ENCODE data around the gene CATSPER3.

CATSPER3 gene

GRCh38 chr5:134967607-134968006 is at the start of gene CATSPER3:
TSS of gene CATSPER3 (plus strand) at chr5:134967907. CDS start at chr5:134967992, 85 bp downstream.
- DNase-seq = no peak

DNA sequence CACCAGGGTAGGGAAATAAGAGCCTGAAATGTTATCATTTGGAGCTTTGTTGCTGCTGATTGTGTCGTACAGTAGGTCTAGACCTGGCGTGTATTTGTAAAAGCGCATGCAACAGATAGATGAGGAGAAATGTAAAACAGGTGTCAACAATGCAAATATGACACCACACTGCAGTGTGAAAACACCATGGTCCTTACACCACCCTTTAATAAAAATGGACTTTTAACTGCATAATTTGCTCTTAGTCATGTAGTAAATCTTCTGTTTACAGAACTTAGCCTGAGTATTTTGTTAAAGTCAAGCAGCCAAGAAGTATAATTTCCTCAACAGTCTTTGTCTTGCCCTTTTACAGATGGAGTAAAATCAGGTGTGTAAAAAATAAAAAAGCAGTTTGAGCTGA is 48.8 kb upstream of the CATSPER3 start:
- DNase-seq = no peak

- no peak for DNase-seq
Measured at GRCh38 chr5:134920848-134921575, 46.7 kb upstream of the CATSPER3 start.

DNA sequence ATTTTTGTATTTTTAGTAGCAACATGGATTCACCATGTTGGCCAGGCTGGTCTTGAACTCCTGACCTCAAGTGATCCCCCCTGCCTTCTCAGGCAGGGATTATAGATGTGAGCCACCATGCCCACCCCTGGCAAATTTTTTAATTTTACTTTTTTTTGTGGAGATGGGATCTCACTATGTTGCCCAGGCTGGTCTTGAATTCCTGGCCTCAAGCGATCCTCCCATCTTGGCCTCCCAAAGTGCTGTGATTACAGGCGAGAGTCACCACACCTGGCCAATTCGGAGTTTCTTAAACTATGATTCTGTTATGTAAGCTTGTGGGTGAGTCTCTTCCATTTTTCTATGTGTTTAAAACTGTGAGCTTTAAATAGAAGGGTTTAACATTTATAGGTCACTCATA is 35.2 kb upstream of the CATSPER3 start:
- no peak for DNase-seq

- no peak for DNase-seq
Measured at GRCh38 chr5:134934202-134934601, 33.5 kb upstream of the CATSPER3 start.

- DNase-seq = no peak
Measured at GRCh38 chr5:134935711-134936602, 31.8 kb upstream of the CATSPER3 start.

DNA sequence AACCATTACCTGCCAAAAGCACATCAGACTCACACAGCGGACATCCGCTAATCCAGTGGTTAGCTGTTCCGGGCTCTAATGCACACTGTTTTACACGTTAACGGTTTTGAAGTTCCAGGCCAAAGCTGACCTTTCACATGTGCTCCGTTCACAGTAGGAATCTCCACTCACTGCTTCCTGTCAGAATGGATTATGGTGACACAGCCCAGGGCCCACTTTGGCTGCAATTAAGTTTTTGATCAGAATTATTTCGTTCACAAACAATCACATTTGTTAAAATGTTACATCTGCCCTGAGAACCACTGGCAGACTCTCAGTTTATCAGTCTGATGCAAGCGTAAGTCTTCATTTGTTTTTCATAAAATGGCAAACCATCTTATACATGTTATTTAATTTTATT is 30.2 kb upstream of the CATSPER3 start:
- no peak for DNase-seq

DNA sequence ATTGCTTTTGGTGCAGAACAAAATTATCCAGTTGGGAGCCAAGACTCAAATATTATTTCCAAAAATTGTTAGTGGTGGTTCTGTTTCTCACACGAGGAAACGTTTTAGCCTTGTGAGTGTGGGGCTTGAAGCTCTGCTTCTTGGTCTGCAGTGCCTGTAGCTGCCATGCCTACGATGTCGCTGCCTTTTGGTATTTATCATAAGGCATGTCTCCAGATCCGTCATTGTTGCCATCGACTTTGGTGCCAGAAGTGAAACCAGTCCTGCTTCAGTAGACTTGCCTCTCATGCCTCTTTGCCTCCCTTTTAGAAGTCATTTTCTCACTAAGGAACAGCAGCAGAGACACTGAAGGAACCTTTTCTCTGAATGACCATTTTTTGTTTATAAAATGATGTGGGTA is 29.7 kb upstream of the CATSPER3 start:
- no peak for DNase-seq

GRCh38 chr5:134939500-134939899 is 28.2 kb upstream of the CATSPER3 start:
- DNase-seq = no peak

DNA sequence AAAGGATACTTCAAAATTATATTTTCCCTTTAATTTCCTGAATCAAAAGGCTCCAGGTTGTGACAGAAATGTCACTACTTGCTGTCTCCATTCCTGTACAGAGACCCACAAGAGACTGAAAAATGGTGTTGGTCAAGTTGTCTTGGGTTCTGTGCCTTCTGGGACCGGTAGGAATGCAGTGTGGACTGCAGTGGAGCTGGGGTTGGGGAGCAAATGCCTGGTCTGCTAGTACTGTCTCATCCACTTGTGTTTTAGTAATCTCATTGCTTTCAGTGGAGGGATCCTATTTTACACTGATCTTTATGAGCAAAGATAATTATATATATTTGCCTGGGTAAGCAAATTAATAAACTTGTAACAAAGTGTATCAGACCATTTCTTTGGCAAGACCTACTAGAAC is 24.2 kb upstream of the CATSPER3 start:
- no peak for DNase-seq

GRCh38 chr5:134944630-134945029 is 23.1 kb upstream of the CATSPER3 start:
- no peak for DNase-seq

DNA sequence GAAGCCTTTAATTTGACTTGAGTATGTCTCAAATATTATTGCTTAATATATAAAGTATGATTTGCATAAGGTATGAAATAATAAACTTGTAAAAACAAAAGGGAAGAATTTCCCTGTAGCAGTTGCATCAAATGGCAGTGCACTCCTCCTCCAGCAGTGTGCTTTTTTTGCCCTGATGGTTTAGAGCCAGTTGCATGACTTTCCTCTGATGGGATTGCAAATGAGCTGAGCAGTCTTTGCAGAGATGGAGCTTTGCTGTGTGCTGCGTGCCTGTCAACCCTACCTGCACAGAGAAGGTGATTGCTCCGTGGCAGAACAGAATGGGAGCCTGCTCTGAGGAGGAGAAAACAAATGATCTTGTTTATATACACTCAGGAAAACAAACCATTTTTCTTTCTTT is 22.7 kb upstream of the CATSPER3 start:
- DNase-seq = no peak

DNA sequence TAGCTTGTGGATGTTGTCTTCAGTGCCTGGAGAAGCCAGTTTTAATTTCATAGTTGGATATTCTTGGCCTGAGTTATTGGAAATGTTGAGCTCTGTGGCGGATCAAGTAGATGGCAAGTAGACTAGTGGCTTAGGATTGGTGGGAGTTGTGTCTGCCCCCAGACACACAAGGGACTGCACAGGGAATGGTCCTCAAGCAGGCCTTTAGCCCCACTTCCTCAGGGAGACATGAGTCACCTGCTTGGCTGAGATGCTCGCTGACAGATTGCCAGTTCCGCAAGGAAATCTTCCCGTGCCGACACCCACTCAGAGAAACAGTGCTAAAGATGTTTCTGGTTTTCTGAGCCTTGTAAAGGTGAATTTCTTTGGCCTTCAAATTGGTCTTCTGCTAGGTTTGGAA is 18.8 kb upstream of the CATSPER3 start:
- DNase-seq = no peak

GRCh38 chr5:134949316-134949715 is 18.4 kb upstream of the CATSPER3 start:
- DNase-seq = no peak

DNA sequence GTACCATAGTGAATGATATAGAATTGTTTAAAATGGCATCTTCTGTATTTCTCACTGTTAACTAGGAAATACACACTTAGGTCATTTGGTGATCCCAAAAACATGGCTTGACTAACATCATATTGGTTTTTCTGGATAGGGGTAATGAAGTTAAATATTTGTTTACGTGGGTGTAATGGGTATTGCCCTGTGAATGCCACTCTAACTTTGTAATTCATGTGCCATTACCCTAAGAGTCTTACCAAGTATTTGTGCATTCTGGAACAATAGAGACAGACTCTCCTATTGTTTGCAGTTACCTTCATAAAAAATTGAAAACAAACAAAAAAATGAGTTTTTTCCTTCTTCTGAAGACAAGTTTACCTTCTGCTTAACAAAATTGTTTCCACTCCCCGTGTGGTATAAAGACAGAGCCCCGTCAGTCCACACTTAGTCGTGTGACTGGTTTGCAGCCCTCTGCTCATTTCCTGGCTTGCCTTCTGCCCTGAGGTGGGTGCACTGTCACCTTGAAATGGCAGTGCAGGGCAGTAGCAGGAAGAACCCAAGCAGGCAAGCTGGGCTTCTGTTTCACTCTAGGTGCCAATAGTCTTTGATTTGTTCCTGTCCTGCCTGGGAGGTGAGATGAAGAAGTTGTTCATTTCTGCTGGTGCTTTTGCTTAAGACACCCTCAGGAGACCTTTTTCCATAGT is 9.6 kb upstream of the CATSPER3 start:
- no peak for DNase-seq

- DNase-seq = no peak
Measured at GRCh38 chr5:134958755-134959154, 9.0 kb upstream of the CATSPER3 start.

- no peak for DNase-seq
Measured at GRCh38 chr5:134963098-134963497, 4.6 kb upstream of the CATSPER3 start.

- DNase-seq = no peak
Measured at GRCh38 chr5:134964359-134965270, 3.1 kb upstream of the CATSPER3 start.

GRCh38 chr5:134965271-134965825 is 2.4 kb upstream of the CATSPER3 start:
- no peak for DNase-seq

DNA sequence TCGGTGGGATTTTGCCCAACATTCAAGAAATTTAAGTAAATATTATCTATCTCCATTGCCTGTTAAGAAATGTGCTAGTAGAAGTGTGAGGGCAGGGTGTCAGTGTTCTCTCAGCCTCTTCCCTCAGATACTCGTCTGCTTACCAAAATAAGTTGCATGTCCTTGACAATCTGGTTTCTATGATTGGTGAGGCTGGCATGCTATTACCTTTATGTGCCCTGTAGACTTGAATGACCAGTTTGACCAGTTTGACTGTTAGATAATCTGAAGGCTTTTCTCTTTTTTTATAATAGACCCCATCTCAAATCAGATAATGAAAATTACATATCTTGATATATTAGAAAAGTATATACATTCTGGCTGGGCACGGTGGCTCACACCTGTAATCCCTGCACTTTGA is 348 bp downstream of the CATSPER3 start:
- DNase-seq = no peak

DNA sequence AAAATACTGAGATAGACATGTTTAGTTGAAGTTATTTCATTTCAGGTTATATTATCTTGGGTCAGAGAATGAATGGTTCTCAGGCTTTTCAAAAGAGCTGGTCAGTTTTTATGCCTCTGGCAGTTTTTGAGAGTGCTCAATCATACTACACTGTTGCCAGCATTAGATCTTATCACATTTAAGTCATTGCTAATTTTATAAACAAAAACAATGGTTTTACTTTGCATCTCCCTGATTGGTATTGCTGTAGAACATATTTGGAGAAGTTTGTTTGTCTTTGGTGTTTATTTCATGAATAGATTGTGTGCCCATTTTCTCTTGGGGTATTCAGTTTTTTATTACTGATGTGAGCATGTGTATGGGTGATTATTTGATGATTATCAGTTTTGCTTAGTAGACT is 1.5 kb downstream of the CATSPER3 start:
- no peak for DNase-seq

GRCh38 chr5:134975078-134975715 is 7.5 kb downstream of the CATSPER3 start:
- no peak for DNase-seq

Data from NCI-H2107 (cell line).